ENCODE data around the gene GRID2. TPM values are rescaled to one million over a fixed set of nuclear protein-coding genes. Genes with fewer than 3 reads are reported as not detected.

The GRID2 gene
- total RNA-seq, 2 experiments from 2014 or later, result not detected

GRCh38 chr4:93409035-93409434, 1105.3 kb downstream of the GRID2 start:
- no peaks in the 10 kb centered on the region for H3K9me3 Mint-ChIP-seq
- no peak for DNase-seq
- intact Hi-C loops (cut with micrococcal nuclease), result no loop called here
- CTCF ChIA-PET, result no interaction called here
- no peak overlapping the region for H3K27ac Mint-ChIP-seq
- H3K36me3 Mint-ChIP-seq (ENCODE audit: low read depth), result no peaks in the 10 kb centered on the region
- no peaks in the 10 kb centered on the region for H3K27me3 Mint-ChIP-seq (ENCODE audit: low read depth)
- no peaks in the 10 kb centered on the region for H3K4me1 Mint-ChIP-seq (ENCODE audit: low read depth)
- no peak overlapping the region for H3K4me3 Mint-ChIP-seq

- Mint-ChIP-seq H3K4me3 (no peak overlapping the region), H3K36me3 (ENCODE audit: low read depth) (no peaks in the 10 kb centered on the region), H3K4me1 (ENCODE audit: low read depth) (no peaks in the 10 kb centered on the region), H3K27ac (no peak overlapping the region), H3K27me3 (ENCODE audit: low read depth) (no peaks in the 10 kb centered on the region), H3K9me3 (no peaks in the 10 kb centered on the region)
- intact Hi-C loops (cut with micrococcal nuclease), result no loop called here
- no peak for DNase-seq
- CTCF ChIA-PET, result no interaction called here
Measured at GRCh38 chr4:93414041-93414550, 1110.3 kb downstream of the GRID2 start.

- no peak overlapping the region for H3K4me3 Mint-ChIP-seq
- CTCF ChIA-PET, result no interaction called here
- H3K9me3 Mint-ChIP-seq, result no peaks in the 10 kb centered on the region
- no peaks in the 10 kb centered on the region for H3K27me3 Mint-ChIP-seq (ENCODE audit: low read depth)
- H3K36me3 Mint-ChIP-seq (ENCODE audit: low read depth), result no peaks in the 10 kb centered on the region
- DNase-seq, result no peak
- intact Hi-C loops (cut with micrococcal nuclease), result no loop called here
- H3K4me1 Mint-ChIP-seq (ENCODE audit: low read depth), result no peaks in the 10 kb centered on the region
- H3K27ac Mint-ChIP-seq, result no peak overlapping the region
Measured at GRCh38 chr4:93416344-93417128, 1112.8 kb downstream of the GRID2 start.

- H3K4me3 Mint-ChIP-seq, result no peak overlapping the region
- H3K27me3 Mint-ChIP-seq (ENCODE audit: low read depth), result no peaks in the 10 kb centered on the region
- H3K27ac Mint-ChIP-seq, result no peak overlapping the region
- peaks cover 7% of the 10 kb centered on the region for H3K9me3 Mint-ChIP-seq
- intact Hi-C loops (cut with micrococcal nuclease), result no loop called here
- no peaks in the 10 kb centered on the region for H3K4me1 Mint-ChIP-seq (ENCODE audit: low read depth)
- no peak for DNase-seq
- no peaks in the 10 kb centered on the region for H3K36me3 Mint-ChIP-seq (ENCODE audit: low read depth)
- CTCF ChIA-PET, result no interaction called here
Measured at GRCh38 chr4:93431371-93431770, 1127.6 kb downstream of the GRID2 start.

GRCh38 chr4:93433840-93434239, 1130.1 kb downstream of the GRID2 start:
- no peaks in the 10 kb centered on the region for H3K36me3 Mint-ChIP-seq (ENCODE audit: low read depth)
- intact Hi-C loops (cut with micrococcal nuclease), result no loop called here
- H3K27ac Mint-ChIP-seq, result no peak overlapping the region
- H3K9me3 Mint-ChIP-seq, result peaks cover 11% of the 10 kb centered on the region
- H3K27me3 Mint-ChIP-seq (ENCODE audit: low read depth), result no peaks in the 10 kb centered on the region
- CTCF ChIA-PET, result no interaction called here
- no peaks in the 10 kb centered on the region for H3K4me1 Mint-ChIP-seq (ENCODE audit: low read depth)
- DNase-seq, result no peak
- H3K4me3 Mint-ChIP-seq, result no peak overlapping the region

- Mint-ChIP-seq H3K27me3 (ENCODE audit: low read depth) (no peaks in the 10 kb centered on the region), H3K4me3 (no peak overlapping the region), H3K9me3 (peaks cover 14% of the 10 kb centered on the region), H3K4me1 (ENCODE audit: low read depth) (no peaks in the 10 kb centered on the region), H3K27ac (no peak overlapping the region), H3K36me3 (ENCODE audit: low read depth) (no peaks in the 10 kb centered on the region)
- no peak for DNase-seq
- CTCF ChIA-PET, result no interaction called here
- intact Hi-C loops (cut with micrococcal nuclease), result no loop called here
Measured at GRCh38 chr4:93436000-93436626, 1132.3 kb downstream of the GRID2 start.

GRCh38 chr4:93437991-93438390, 1134.2 kb downstream of the GRID2 start:
- CTCF ChIA-PET, result no interaction called here

GRCh38 chr4:93444860-93445259, 1141.1 kb downstream of the GRID2 start:
- Mint-ChIP-seq H3K4me1 (ENCODE audit: low read depth) (no peaks in the 10 kb centered on the region), H3K27ac (no peak overlapping the region), H3K27me3 (ENCODE audit: low read depth) (no peaks in the 10 kb centered on the region), H3K9me3 (no peaks in the 10 kb centered on the region), H3K4me3 (no peak overlapping the region), H3K36me3 (ENCODE audit: low read depth) (no peaks in the 10 kb centered on the region)
- intact Hi-C loops (cut with micrococcal nuclease), result no loop called here
- DNase-seq, result no peak
- CTCF ChIA-PET, result no interaction called here

More at GRCh38 chr4:93437991-93438390, 1134.2 kb downstream of the GRID2 start:
- intact Hi-C loops (cut with micrococcal nuclease), result no loop called here
- Mint-ChIP-seq H3K9me3 (peaks cover 14% of the 10 kb centered on the region), H3K27me3 (ENCODE audit: low read depth) (no peaks in the 10 kb centered on the region), H3K27ac (no peak overlapping the region), H3K4me1 (ENCODE audit: low read depth) (no peaks in the 10 kb centered on the region), H3K4me3 (no peak overlapping the region), H3K36me3 (ENCODE audit: low read depth) (no peaks in the 10 kb centered on the region)
- DNase-seq, result no peak

GRCh38 chr4:93446038-93446437, 1142.3 kb downstream of the GRID2 start:
- CTCF ChIA-PET, result no interaction called here
- no peak overlapping the region for H3K27ac Mint-ChIP-seq
- no peaks in the 10 kb centered on the region for H3K4me1 Mint-ChIP-seq (ENCODE audit: low read depth)
- H3K4me3 Mint-ChIP-seq, result no peak overlapping the region
- H3K36me3 Mint-ChIP-seq (ENCODE audit: low read depth), result no peaks in the 10 kb centered on the region
- intact Hi-C loops (cut with micrococcal nuclease), result no loop called here
- no peaks in the 10 kb centered on the region for H3K27me3 Mint-ChIP-seq (ENCODE audit: low read depth)
- no peak for DNase-seq
- H3K9me3 Mint-ChIP-seq, result no peaks in the 10 kb centered on the region

- no peaks in the 10 kb centered on the region for H3K27me3 Mint-ChIP-seq (ENCODE audit: low read depth)
- H3K36me3 Mint-ChIP-seq (ENCODE audit: low read depth), result no peaks in the 10 kb centered on the region
- H3K4me3 Mint-ChIP-seq, result no peak overlapping the region
- H3K27ac Mint-ChIP-seq, result no peak overlapping the region
- H3K4me1 Mint-ChIP-seq (ENCODE audit: low read depth), result no peaks in the 10 kb centered on the region
- DNase-seq, result no peak
- CTCF ChIA-PET, result no interaction called here
- H3K9me3 Mint-ChIP-seq, result no peaks in the 10 kb centered on the region
- intact Hi-C loops (cut with micrococcal nuclease), result no loop called here
Measured at GRCh38 chr4:93448691-93449293, 1145.0 kb downstream of the GRID2 start.

GRCh38 chr4:93451954-93452353, 1148.2 kb downstream of the GRID2 start:
- intact Hi-C loops (cut with micrococcal nuclease), result no loop called here
- Mint-ChIP-seq H3K27me3 (ENCODE audit: low read depth) (no peaks in the 10 kb centered on the region), H3K9me3 (no peaks in the 10 kb centered on the region), H3K4me3 (no peak overlapping the region), H3K27ac (no peak overlapping the region), H3K4me1 (ENCODE audit: low read depth) (no peaks in the 10 kb centered on the region), H3K36me3 (ENCODE audit: low read depth) (no peaks in the 10 kb centered on the region)
- no peak for DNase-seq
- CTCF ChIA-PET, result no interaction called here

- intact Hi-C loops (cut with micrococcal nuclease), result no loop called here
- H3K36me3 Mint-ChIP-seq (ENCODE audit: low read depth), result no peaks in the 10 kb centered on the region
- peaks cover 3% of the 10 kb centered on the region for H3K9me3 Mint-ChIP-seq
- no peaks in the 10 kb centered on the region for H3K4me1 Mint-ChIP-seq (ENCODE audit: low read depth)
- no peaks in the 10 kb centered on the region for H3K27me3 Mint-ChIP-seq (ENCODE audit: low read depth)
- no peak overlapping the region for H3K27ac Mint-ChIP-seq
- no peak overlapping the region for H3K4me3 Mint-ChIP-seq
- CTCF ChIA-PET, result no interaction called here
- no peak for DNase-seq
Measured at GRCh38 chr4:93461541-93461940, 1157.8 kb downstream of the GRID2 start.

GRCh38 chr4:93466446-93466845, 1162.7 kb downstream of the GRID2 start:
- CTCF ChIA-PET, result no interaction called here
- Mint-ChIP-seq H3K36me3 (ENCODE audit: low read depth) (no peaks in the 10 kb centered on the region), H3K27ac (no peak overlapping the region), H3K9me3 (peaks cover 3% of the 10 kb centered on the region), H3K4me1 (ENCODE audit: low read depth) (no peaks in the 10 kb centered on the region), H3K4me3 (no peak overlapping the region), H3K27me3 (ENCODE audit: low read depth) (no peaks in the 10 kb centered on the region)
- intact Hi-C loops (cut with micrococcal nuclease), result no loop called here
- no peak for DNase-seq
